OCI-LY7 (cell line): Measurements from ENCODE around the gene PSKH1. TPM values are rescaled to one million over a fixed set of nuclear protein-coding genes. Genes with fewer than 3 reads are reported as not detected.

Source experiments
- BruUV-seq: library from RNA; stranded (reverse); fragments of 400-500 nt; replicated peaks from 2 replicates; lab custom pipeline; 2021; lab: Mats Ljungman, UMichigan
- CTCF ChIA-PET: fragments of 300-600 bp; sonication (Branson Sonifier 250); formaldehyde crosslinking; loops from one replicate; lab custom pipeline; 2022; ENCODE audit warnings: antibody characterized with exemption; ENCODE audit not compliant: unreplicated experiment; lab: Charles Lee
- POLR2A ChIA-PET: fragments of 300-600 bp; sonication (Branson Sonifier 250); formaldehyde crosslinking; loops from one replicate; lab custom pipeline; 2022; ENCODE audit warnings: antibody characterized with exemption; lab: Charles Lee
- DNase-seq: peaks from one replicate; pipeline ENCODE4 v3.0.0-alpha.2; 2015; ENCODE audit warnings: low spot score
- H2AFZ ChIP-seq: fragments of 200-600 bp; sonication (generic), shearing (Covaris generic); 2 replicates; pipeline ENCODE4 v1.6.1; 2014; ENCODE audit warnings: mild to moderate bottlenecking, antibody characterized with exemption, low read length, moderate library complexity
- H3K27ac ChIP-seq: fragments of 200-600 bp; sonication (generic); 2 replicates; pipeline ENCODE4 v1.5.1; 2014; ENCODE audit warnings: mixed run types, low read depth, mild to moderate bottlenecking, moderate library complexity, low read length, inconsistent platforms; ENCODE audit not compliant: poor library complexity, severe bottlenecking
- H3K36me3 ChIP-seq: fragments of 200-600 bp; sonication (generic); 2 replicates; pipeline ENCODE4 v1.6.1; 2014; ENCODE audit warnings: mild to moderate bottlenecking, antibody characterized with exemption, low read length, moderate library complexity, mixed read lengths; ENCODE audit not compliant: insufficient read depth
- H3K4me1 ChIP-seq: fragments of 200-600 bp; sonication (generic); 2 replicates; pipeline ENCODE4 v1.5.1; 2014; ENCODE audit warnings: mild to moderate bottlenecking, low read length; ENCODE audit not compliant: insufficient read depth, poor library complexity, severe bottlenecking
- H3K4me2 ChIP-seq: fragments of 200-600 bp; sonication (generic); 2 replicates; pipeline ENCODE4 v1.6.1; 2014; ENCODE audit warnings: mild to moderate bottlenecking, low read length
- H3K4me3 ChIP-seq: fragments of 200-600 bp; sonication (generic); 2 replicates; pipeline ENCODE4 v1.5.1; 2014; ENCODE audit warnings: mild to moderate bottlenecking, low read depth, low read length; ENCODE audit not compliant: poor library complexity, severe bottlenecking
- H3K79me2 ChIP-seq: fragments of 200-600 bp; sonication (generic); 2 replicates; pipeline ENCODE4 v1.6.1; 2016; ENCODE audit warnings: low read depth, mild to moderate bottlenecking, low read length, moderate library complexity, mixed read lengths; ENCODE audit not compliant: insufficient read depth
- H3K9me2 ChIP-seq: fragments of 200-600 bp; sonication (generic); 2 replicates; pipeline ENCODE4 v1.6.1; 2016; ENCODE audit warnings: mild to moderate bottlenecking, low read length, mixed read lengths; ENCODE audit not compliant: insufficient read depth
- H3K9me3 ChIP-seq: fragments of 200-600 bp; sonication (generic); 2 replicates; pipeline ENCODE4 v1.6.1; 2014; ENCODE audit warnings: mild to moderate bottlenecking, mixed run types, low read length, mixed read lengths
- H4K20me1 ChIP-seq: fragments of 200-600 bp; sonication (generic); 2 replicates; pipeline ENCODE4 v1.6.1; 2014; ENCODE audit warnings: mild to moderate bottlenecking, antibody characterized with exemption, low read length, moderate library complexity, mixed read lengths; ENCODE audit not compliant: insufficient read depth
- CTCF ChIP-seq: fragments of 200-600 bp; sonication (generic); conservative IDR thresholded peaks from 2 replicates; pipeline ENCODE4 v1.5.1; 2014; ENCODE audit warnings: mild to moderate bottlenecking, antibody characterized with exemption, low read length, moderate library complexity, mixed read lengths
- EZH2phosphoT487 ChIP-seq: fragments of 200-600 bp; sonication (generic); IDR thresholded peaks from 2 replicates; pipeline ENCODE4 v1.6.1; 2018; ENCODE audit warnings: low read depth, borderline replicate concordance, mild to moderate bottlenecking, mixed run types, antibody characterized with exemption, low read length, moderate library complexity, mixed read lengths
- intact Hi-C: fragments of 100-400 bp; cut with micrococcal nuclease; formaldehyde crosslinking; loops from one replicate; pipeline ENCODE4 v1.10.0; 2022; ENCODE audit not compliant: unreplicated experiment
- total RNA-seq, 2 experiments: library from RNA; depleted of rRNA in 1 of 2; stranded (reverse); fragments of >200 nt in 1 of 2; shearing (Covaris generic) in 1 of 2; gene quantifications; 2 replicates each; pipeline ENCODE4 v1.2.3, GENCODE V29; 2014 to 2022

PSKH1 gene
- total RNA-seq, 2 experiments from 2014 or later: 10.4 to 27.1 TPM

GRCh38 chr16:67951485-67951884 is 58.4 kb downstream of the PSKH1 start:
- Histone ChIP-seq H3K79me2 (no peaks in the 10 kb centered on the region), H3K27ac (no peak overlapping the region), H2AFZ (no peak overlapping the region), H3K4me2 (no peak overlapping the region), H3K9me2 (no peaks in the 10 kb centered on the region), H3K4me1 (no peaks in the 10 kb centered on the region), H3K36me3 (no peaks in the 10 kb centered on the region), H3K9me3 (no peaks in the 10 kb centered on the region), H4K20me1 (no peaks in the 10 kb centered on the region), H3K4me3 (no peak overlapping the region)
- no TSS peak for BruUV-seq
- POLR2A ChIA-PET: no interaction called here
- intact Hi-C loops: no loop called here
- CTCF ChIA-PET: no interaction called here
- TF ChIP-seq CTCF: no peak
- TF ChIP-seq EZH2phosphoT487: no peak
- DNase-seq: no peak

- BruUV-seq: no TSS peak
- H3K79me2 ChIP-seq: no peaks in the 10 kb centered on the region
- intact Hi-C loops: no loop called here
These were observed 60.8 kb downstream of the PSKH1 start for GRCh38 chr16:67953641-67954375.

More at GRCh38 chr16:67953641-67954375, 60.8 kb downstream of the PSKH1 start:
- Histone ChIP-seq H2AFZ (no peak overlapping the region), H3K27ac (no peak overlapping the region), H3K4me1 (no peaks in the 10 kb centered on the region), H3K9me3 (no peaks in the 10 kb centered on the region), H3K4me3 (no peak overlapping the region), H3K4me2 (no peak overlapping the region), H3K9me2 (no peaks in the 10 kb centered on the region), H4K20me1 (no peaks in the 10 kb centered on the region), H3K36me3 (no peaks in the 10 kb centered on the region)
- no peak for DNase-seq
- ChIA-PET POLR2A (no interaction called here), CTCF (no interaction called here)
- no peak for TF ChIP-seq CTCF
- no peak for TF ChIP-seq EZH2phosphoT487
